Uterus (tissue), 2 donors: ENCODE results near the gene ANO4.

Source experiments
- POLR2A ChIP-seq, 2 donors: fragments of 450-650 bp; IDR thresholded peaks; one replicate each; pipeline ENCODE4 v1.6.1; 2016; ENCODE audit warnings: antibody characterized with exemption in 2 of 2, mild to moderate bottlenecking in 1 of 2, moderate library complexity in 1 of 2
- TF ChIP-seq, protein P1 (sequence below), 4 experiments: fragments of 200-600 bp in 2 of 4; fragments of 450-650 bp in 2 of 4; sonication (generic) in 2 of 4; IDR thresholded peaks; one replicate each; pipeline ENCODE4 v1.5.1; 2016 to 2019; ENCODE audit warnings: antibody characterized with exemption in 4 of 4, mild to moderate bottlenecking in 2 of 4, moderate library complexity in 1 of 4

DNA sequence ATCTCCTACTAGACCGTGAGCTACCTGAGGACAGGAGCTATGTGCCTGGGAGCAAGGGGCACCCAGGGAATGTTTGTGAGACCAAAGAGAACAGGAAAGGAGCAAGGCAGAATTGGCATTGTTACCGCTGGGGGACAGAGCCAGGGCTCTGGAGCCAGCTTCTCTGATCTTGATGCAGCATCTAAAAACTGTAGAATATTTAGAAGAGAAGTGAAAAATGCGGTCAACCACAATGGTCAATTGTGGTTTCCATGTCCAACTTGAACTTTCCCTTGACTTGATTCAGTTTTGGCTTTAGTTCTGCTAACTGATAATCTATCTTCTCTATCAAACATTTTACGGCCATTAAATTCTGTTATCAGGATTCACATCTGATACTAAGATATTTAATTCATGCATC is 201.2 kb downstream of the ANO4 start:
- TF ChIP-seq, protein P1, sequence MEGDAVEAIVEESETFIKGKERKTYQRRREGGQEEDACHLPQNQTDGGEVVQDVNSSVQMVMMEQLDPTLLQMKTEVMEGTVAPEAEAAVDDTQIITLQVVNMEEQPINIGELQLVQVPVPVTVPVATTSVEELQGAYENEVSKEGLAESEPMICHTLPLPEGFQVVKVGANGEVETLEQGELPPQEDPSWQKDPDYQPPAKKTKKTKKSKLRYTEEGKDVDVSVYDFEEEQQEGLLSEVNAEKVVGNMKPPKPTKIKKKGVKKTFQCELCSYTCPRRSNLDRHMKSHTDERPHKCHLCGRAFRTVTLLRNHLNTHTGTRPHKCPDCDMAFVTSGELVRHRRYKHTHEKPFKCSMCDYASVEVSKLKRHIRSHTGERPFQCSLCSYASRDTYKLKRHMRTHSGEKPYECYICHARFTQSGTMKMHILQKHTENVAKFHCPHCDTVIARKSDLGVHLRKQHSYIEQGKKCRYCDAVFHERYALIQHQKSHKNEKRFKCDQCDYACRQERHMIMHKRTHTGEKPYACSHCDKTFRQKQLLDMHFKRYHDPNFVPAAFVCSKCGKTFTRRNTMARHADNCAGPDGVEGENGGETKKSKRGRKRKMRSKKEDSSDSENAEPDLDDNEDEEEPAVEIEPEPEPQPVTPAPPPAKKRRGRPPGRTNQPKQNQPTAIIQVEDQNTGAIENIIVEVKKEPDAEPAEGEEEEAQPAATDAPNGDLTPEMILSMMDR (IDR thresholded peaks at IDR 0.05) = no peak
- no peak for TF ChIP-seq POLR2A (IDR thresholded peaks at IDR 0.05)
